HFFc6 (cell line): ENCODE measurements around the gene ABLIM1. TPM values are rescaled to one million over a fixed set of nuclear protein-coding genes. Genes with fewer than 3 reads are reported as not detected.

ENCODE experiments used
- DNase-seq: peaks from one replicate; pipeline ENCODE4 v3.0.0-alpha.2; 2018
- H3K27ac Mint-ChIP-seq: 2 replicates; pipeline ENCODE4 v1.8.0; 2020; ENCODE audit warnings: mild to moderate bottlenecking, mixed read lengths
- H3K27me3 Mint-ChIP-seq: 2 replicates; pipeline ENCODE4 v1.8.0; 2021; ENCODE audit warnings: mild to moderate bottlenecking, moderate library complexity, mixed read lengths; ENCODE audit not compliant: insufficient read depth
- H3K36me3 Mint-ChIP-seq: 2 replicates; pipeline ENCODE4 v1.8.0; 2021; ENCODE audit warnings: low read depth, mixed read lengths
- H3K4me1 Mint-ChIP-seq: 2 replicates; pipeline ENCODE4 v1.8.0; 2020; ENCODE audit warnings: low read depth, mixed read lengths
- H3K4me3 Mint-ChIP-seq: 2 replicates; pipeline ENCODE4 v1.8.0; 2020; ENCODE audit warnings: mild to moderate bottlenecking, moderate library complexity, mixed read lengths
- H3K9me3 Mint-ChIP-seq: 2 replicates; pipeline ENCODE4 v1.8.0; 2020; ENCODE audit warnings: mild to moderate bottlenecking, mixed read lengths
- total RNA-seq, 6 experiments: library from RNA; stranded (reverse); fragmentation: NEBNext Ultra II Directional; extraction: Animal tissue kit (Norgen Biotek cat#: 25700); gene quantifications; 2 replicates in 1 of 6; 3 replicates in 5 of 6; pipeline ENCODE4 v1.2.3, GENCODE V29; 2021
- TF ChIP-seq, protein P1 (sequence below): fragments of 200-600 bp; sonication (generic); IDR thresholded peaks from 2 replicates; pipeline ENCODE4 v1.5.0; 2021; ENCODE audit warnings: antibody characterized with exemption, mild to moderate bottlenecking

The ABLIM1 gene
- total RNA-seq, 6 experiments from 2014 or later, result 8.0 to 14.6 (median 8.7) TPM

DNA sequence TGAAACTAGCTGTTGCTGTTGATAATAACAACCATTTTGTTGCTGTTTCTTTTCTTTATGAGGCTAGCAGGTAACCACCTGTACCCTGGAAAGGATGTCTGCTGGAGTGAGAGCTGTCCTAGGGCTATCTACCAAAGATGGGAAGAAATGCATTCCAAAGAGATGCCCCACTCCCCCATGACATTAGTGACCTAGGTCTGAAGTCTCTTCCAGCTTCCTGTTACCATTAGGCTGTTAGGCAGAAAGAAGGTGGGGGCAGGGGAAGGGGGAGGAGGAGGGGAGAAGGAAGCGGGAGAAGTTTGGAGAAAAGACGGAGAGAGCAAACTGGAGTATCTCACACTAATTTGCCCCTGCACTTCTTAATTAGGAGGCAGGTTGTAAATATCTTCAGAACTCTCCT is 118.5 kb downstream of the ABLIM1 start:
- no peaks in the 10 kb centered on the region for H3K27me3 Mint-ChIP-seq
- no peaks in the 10 kb centered on the region for H3K9me3 Mint-ChIP-seq
- 0 out of 2 replicates have a peak, but pooled peaks cover 3% of the 10 kb centered on the region for H3K36me3 Mint-ChIP-seq
- TF ChIP-seq, protein P1, sequence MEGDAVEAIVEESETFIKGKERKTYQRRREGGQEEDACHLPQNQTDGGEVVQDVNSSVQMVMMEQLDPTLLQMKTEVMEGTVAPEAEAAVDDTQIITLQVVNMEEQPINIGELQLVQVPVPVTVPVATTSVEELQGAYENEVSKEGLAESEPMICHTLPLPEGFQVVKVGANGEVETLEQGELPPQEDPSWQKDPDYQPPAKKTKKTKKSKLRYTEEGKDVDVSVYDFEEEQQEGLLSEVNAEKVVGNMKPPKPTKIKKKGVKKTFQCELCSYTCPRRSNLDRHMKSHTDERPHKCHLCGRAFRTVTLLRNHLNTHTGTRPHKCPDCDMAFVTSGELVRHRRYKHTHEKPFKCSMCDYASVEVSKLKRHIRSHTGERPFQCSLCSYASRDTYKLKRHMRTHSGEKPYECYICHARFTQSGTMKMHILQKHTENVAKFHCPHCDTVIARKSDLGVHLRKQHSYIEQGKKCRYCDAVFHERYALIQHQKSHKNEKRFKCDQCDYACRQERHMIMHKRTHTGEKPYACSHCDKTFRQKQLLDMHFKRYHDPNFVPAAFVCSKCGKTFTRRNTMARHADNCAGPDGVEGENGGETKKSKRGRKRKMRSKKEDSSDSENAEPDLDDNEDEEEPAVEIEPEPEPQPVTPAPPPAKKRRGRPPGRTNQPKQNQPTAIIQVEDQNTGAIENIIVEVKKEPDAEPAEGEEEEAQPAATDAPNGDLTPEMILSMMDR, result no peak
- H3K27ac Mint-ChIP-seq, result no peak overlapping the region
- H3K4me1 Mint-ChIP-seq, result peaks cover 16% of the 10 kb centered on the region
- H3K4me3 Mint-ChIP-seq, result no peak overlapping the region
- DNase-seq, result no peak

DNA sequence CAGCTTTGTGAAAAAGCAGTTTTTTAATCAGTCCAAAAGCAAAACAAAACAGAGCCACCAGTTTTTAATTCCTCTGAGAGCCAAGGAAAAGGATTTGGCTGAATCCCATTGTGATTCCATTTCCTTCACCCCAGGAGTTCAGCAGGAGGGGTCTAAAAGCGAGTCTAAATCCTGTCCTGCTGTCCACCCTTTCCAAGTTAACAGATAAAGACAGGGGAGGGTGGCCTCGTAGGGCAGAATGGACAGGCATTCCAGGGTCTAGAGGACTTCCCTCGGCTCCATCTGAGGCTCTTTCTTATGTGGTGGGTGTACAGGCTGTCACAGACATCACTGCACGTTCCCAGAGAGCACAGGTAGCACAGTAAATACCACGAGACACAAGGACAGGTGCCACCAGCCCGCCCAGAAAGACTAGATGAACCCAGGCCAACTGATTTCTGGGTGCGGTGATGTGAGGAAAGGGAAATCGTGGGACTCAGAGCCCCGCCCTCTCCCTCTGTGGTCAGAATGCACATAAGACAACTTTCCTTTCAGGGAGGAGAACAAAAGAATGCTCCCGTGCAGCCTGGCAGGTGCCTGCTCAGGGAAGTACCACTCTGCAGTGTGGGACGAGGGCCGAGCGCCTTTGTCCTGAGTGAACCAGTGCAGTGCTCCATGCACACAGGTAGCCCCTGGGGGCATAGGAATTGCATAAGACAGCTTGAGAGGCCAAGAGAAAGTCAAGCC is 119.7 kb downstream of the ABLIM1 start:
- no peak overlapping the region for H3K4me3 Mint-ChIP-seq
- no peak for DNase-seq
- no peak overlapping the region for H3K27ac Mint-ChIP-seq
- H3K36me3 Mint-ChIP-seq, result 0 out of 2 replicates have a peak, but pooled peaks cover 3% of the 10 kb centered on the region
- TF ChIP-seq, protein P1, result no peak
- H3K27me3 Mint-ChIP-seq, result no peaks in the 10 kb centered on the region
- H3K4me1 Mint-ChIP-seq, result peaks cover 16% of the 10 kb centered on the region
- H3K9me3 Mint-ChIP-seq, result no peaks in the 10 kb centered on the region

DNA sequence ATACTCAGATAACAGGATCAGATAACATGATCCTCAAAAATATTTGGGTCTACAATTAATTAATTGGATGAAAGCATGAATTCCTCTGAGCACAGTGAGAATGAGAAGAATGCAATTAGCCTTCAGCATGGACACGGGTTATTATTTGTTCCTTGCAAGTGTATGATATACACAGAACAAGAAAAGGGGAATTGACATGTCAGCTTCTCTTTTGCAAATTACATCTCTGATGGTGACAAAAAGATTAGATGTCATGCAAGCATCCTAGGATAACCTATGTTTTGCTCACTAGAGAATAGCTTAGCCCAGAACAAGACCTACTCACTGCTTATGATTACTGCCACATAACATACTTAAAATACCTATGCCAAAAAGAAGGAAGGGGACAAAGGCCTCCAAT is 120.3 kb downstream of the ABLIM1 start:
- Mint-ChIP-seq H3K36me3 (0 out of 2 replicates have a peak, but pooled peaks cover 3% of the 10 kb centered on the region), H3K27me3 (no peaks in the 10 kb centered on the region), H3K4me1 (peaks cover 16% of the 10 kb centered on the region), H3K27ac (no peak overlapping the region), H3K9me3 (no peaks in the 10 kb centered on the region), H3K4me3 (no peak overlapping the region)
- DNase-seq, result no peak
- TF ChIP-seq, protein P1, result no peak

DNA sequence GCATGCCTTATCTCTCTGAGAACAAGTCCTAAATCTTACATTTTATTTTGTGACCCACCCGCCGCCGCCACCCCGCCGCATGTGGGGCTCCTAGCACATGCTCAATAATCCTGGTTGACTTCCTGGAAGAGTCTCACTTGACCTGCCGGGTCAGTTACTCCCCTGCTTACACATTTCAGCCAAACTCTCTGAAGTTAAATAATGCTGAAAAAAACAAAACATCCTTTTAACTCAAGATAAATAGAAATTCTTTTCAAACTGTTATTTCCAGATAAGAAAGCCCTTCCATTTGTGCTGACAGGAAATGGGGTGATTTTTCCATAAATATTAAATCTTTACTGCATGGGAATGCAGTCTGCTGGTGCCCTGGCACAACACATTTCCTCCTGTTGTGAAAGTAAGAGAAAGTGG is 123.5 kb downstream of the ABLIM1 start:
- Mint-ChIP-seq H3K4me3 (no peak overlapping the region), H3K4me1 (no peaks in the 10 kb centered on the region; the same call in 1 of the 2 replicates), H3K27ac (no peak overlapping the region), H3K27me3 (no peaks in the 10 kb centered on the region), H3K9me3 (no peaks in the 10 kb centered on the region), H3K36me3 (0 out of 2 replicates have a peak, but pooled peaks cover 3% of the 10 kb centered on the region)
- DNase-seq, result no peak
- TF ChIP-seq, protein P1, result no peak

DNA sequence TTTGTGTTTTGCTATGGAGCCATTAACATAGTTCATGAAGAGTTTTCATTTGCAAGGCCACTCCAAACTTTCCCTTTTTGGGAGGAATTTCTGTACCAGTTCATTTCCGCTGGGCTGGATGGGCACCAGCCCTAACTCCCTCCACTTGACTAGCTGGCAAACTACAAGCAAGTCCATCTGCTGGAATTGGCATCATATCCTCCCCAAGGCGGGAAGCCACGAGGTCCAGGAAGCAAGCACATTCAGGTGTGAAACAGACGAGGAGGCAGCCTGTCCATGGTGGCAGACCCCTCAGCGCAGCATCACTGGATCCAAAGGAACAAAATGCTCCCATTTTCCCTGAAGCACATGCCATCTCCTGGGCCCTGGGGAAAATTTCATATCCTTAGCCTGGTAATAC is 125.8 kb downstream of the ABLIM1 start:
- H3K4me1 Mint-ChIP-seq, result no peaks in the 10 kb centered on the region

More for the DNA sequence above, 125.8 kb downstream of the ABLIM1 start:
- TF ChIP-seq, protein P1, result no peak
- no peak for DNase-seq
- no peak overlapping the region for H3K27ac Mint-ChIP-seq
- no peaks in the 10 kb centered on the region for H3K9me3 Mint-ChIP-seq
- H3K27me3 Mint-ChIP-seq, result no peaks in the 10 kb centered on the region
- no peak overlapping the region for H3K4me3 Mint-ChIP-seq
- 0 out of 2 replicates have a peak, but pooled peaks cover 3% of the 10 kb centered on the region for H3K36me3 Mint-ChIP-seq
